HepG2 (cell line): Measurements from ENCODE around the gene CADPS. TPM values are rescaled to one million over a fixed set of nuclear protein-coding genes. Genes with fewer than 3 reads are reported as not detected.

Experiments
- ATAC-seq: fragments of 200-7000 bp; cut with Tn5 transposase; 3 replicates; pipeline ENCODE4 v1.9.1; 2020; ENCODE audit warnings: mild to moderate bottlenecking, moderate library complexity
- BruUV-seq: library from RNA; stranded (reverse); fragments of 400-500 nt; replicated peaks from 2 replicates; lab custom pipeline; 2021; lab: Mats Ljungman, UMichigan
- CTCF ChIA-PET: fragments of 300-600 bp; formaldehyde crosslinking; extraction: SDS; loops from one replicate; lab custom pipeline; 2021; ENCODE audit warnings: low total read pairs, inconsistent platforms, low intra/inter-chr PET ratio; lab: Yijun Ruan, JAX
- POLR2A ChIA-PET: fragments of 350-600 bp; sonication (Branson Sonifier 250); formaldehyde crosslinking; loops from one replicate; lab custom pipeline; 2020; ENCODE audit warnings: antibody characterized with exemption, inconsistent platforms; lab: Yijun Ruan, JAX
- DNase-seq: peaks from one replicate; pipeline ENCODE4 v3.0.0-alpha.2; 2015; ENCODE audit warnings: low spot score
- FAIRE-seq: peaks from 3 replicates; lab custom pipeline; 2011; peaks lifted over from hg19 to GRCh38; lab: Jason Lieb, UNC
- H2AFZ ChIP-seq: one replicate; pipeline ENCODE4 v1.6.1; 2011; ENCODE audit warnings: low read length, inconsistent platforms
- H3K27ac ChIP-seq: fragments of 300-600 bp; 3 replicates; pipeline ENCODE4 v1.8.0; 2011; ENCODE audit warnings: mixed run types, mild to moderate bottlenecking, mixed read lengths, low read length, inconsistent platforms; ENCODE audit not compliant: insufficient read depth; ENCODE audit errors: extremely low read length
- H3K27me3 ChIP-seq, 2 experiments: fragments of 200-600 bp in 1 of 2; 2 replicates in 1 of 2; 3 replicates in 1 of 2; pipeline versions ENCODE4 v1.6.0 to v1.8.0; 2011; ENCODE audit warnings: low read length in 2 of 2, mild to moderate bottlenecking in 2 of 2, moderate library complexity in 2 of 2, inconsistent platforms in 1 of 2; ENCODE audit not compliant: insufficient read depth in 2 of 2, control insufficient read depth in 1 of 2
- H3K36me3 ChIP-seq, 2 experiments: fragments of 200-600 bp in 1 of 2; replicated peaks in 1 of 2; 2 replicates in 1 of 2; 3 replicates in 1 of 2; pipeline versions ENCODE4 v1.5.1 to v1.8.0; 2011; ENCODE audit warnings: low read length in 2 of 2, inconsistent platforms in 1 of 2; ENCODE audit not compliant: insufficient read depth in 2 of 2, control insufficient read depth in 1 of 2
- H3K4me1 ChIP-seq: 2 replicates; pipeline ENCODE4 v1.5.1; 2012; ENCODE audit warnings: low read length, inconsistent platforms; ENCODE audit not compliant: insufficient read depth
- H3K4me2 ChIP-seq: 2 replicates; pipeline ENCODE4 v1.6.0; 2011; ENCODE audit warnings: low read depth, low read length, inconsistent platforms
- H3K4me3 ChIP-seq, 3 experiments: fragments of 200-600 bp in 1 of 3; sonication (generic), shearing (Covaris generic) in 1 of 3; replicated peaks in 1 of 3; 2 replicates each; pipeline ENCODE4 v1.5.1; 2011 to 2016; ENCODE audit warnings: low read length in 3 of 3, inconsistent platforms in 2 of 3, low read depth in 2 of 3, mild to moderate bottlenecking in 2 of 3, control low read depth in 1 of 3, mixed read lengths in 1 of 3; ENCODE audit not compliant: insufficient read depth in 1 of 3
- H3K79me2 ChIP-seq: one replicate; pipeline ENCODE4 v1.6.1; 2011; ENCODE audit warnings: low read length, inconsistent platforms; ENCODE audit not compliant: insufficient read depth
- H3K9ac ChIP-seq: 2 replicates; pipeline ENCODE4 v1.6.0; 2011; ENCODE audit warnings: mild to moderate bottlenecking, low read depth, low read length, inconsistent platforms; ENCODE audit not compliant: insufficient read depth
- H3K9me3 ChIP-seq: 2 replicates; pipeline ENCODE4 v1.5.1; 2012; ENCODE audit warnings: mild to moderate bottlenecking, low read length
- H4K20me1 ChIP-seq: 2 replicates; pipeline ENCODE4 v1.6.0; 2011; ENCODE audit warnings: inconsistent platforms, mild to moderate bottlenecking, low read length, moderate library complexity; ENCODE audit not compliant: insufficient read depth
- HMG20B ChIP-seq: conservative IDR thresholded peaks from 2 replicates; pipeline ENCODE4 v1.6.1; 2016; ENCODE audit warnings: missing genetic modification reagents, missing compliant biosample characterization
- MAFF ChIP-seq: IDR thresholded peaks from 2 replicates; pipeline ENCODE4 v1.6.1; 2011; ENCODE audit warnings: low read depth, low read length, improper control_type of control experiment
- MAFK ChIP-seq, 2 experiments: IDR thresholded peaks in 1 of 2; conservative IDR thresholded peaks in 1 of 2; 2 replicates each; pipeline ENCODE4 v1.6.1; 2011; ENCODE audit warnings: improper control_type of control experiment in 2 of 2, low read length in 2 of 2
- ZFP37 ChIP-seq: sonication (generic); formaldehyde crosslinking; IDR thresholded peaks from 2 replicates; pipeline ENCODE4 v1.4.0; 2020; ENCODE audit warnings: missing genetic modification reagents, borderline replicate concordance
- ZNF674 ChIP-seq: sonication (generic); formaldehyde crosslinking; IDR thresholded peaks from 2 replicates; pipeline ENCODE4 v1.5.0; 2020; ENCODE audit warnings: low read depth, mild to moderate bottlenecking, missing genetic modification reagents
- ZNF773 ChIP-seq: sonication (generic); formaldehyde crosslinking; IDR thresholded peaks from 2 replicates; pipeline ENCODE4 v1.4.0; 2020; ENCODE audit warnings: missing genetic modification reagents, borderline replicate concordance
- in situ Hi-C: cut with HindIII; loops from 2 replicates; pipeline ENCODE4 v1.10.0; 2017; ENCODE audit warnings: low pct_unique_long_range_greater_than_20kb; ENCODE audit not compliant: extremely low pct_ligation_motif_present
- intact Hi-C: fragments of 100-400 bp; cut with micrococcal nuclease; formaldehyde crosslinking; loops from one replicate; pipeline ENCODE4 v1.10.0; 2022; ENCODE audit not compliant: unreplicated experiment
- polyA plus RNA-seq, 8 experiments: library from polyadenylated mRNA; depleted of rRNA in 3 of 8; stranded (reverse) in 7 of 8; unstranded in 1 of 8; fragments of >200 nt; fragmentation: Illumina TruSeq in 4 of 8; extraction: Trizol in 4 of 8; gene quantifications; 2 replicates each; pipeline versions ENCODE4 v1.2.1 to v1.2.3, GENCODE V29; 2011 to 2016; ENCODE audit warnings: low read depth in 4 of 8, missing spikeins in 1 of 8, mixed read lengths in 1 of 8; ENCODE audit not compliant: insufficient read depth in 1 of 8
- total RNA-seq, 5 experiments: library from RNA; depleted of rRNA; stranded (reverse); fragments of >200 nt; fragmentation: Illumina TruSeq; extraction: Trizol; gene quantifications; 2 replicates each; pipeline ENCODE4 v1.2.3, GENCODE V29; 2016; ENCODE audit warnings: low read depth in 1 of 5
- TF ChIP-seq, protein P1 (sequence below): sonication (generic); formaldehyde crosslinking; IDR thresholded peaks from 2 replicates; pipeline ENCODE4 v1.5.1; 2020; ENCODE audit warnings: mild to moderate bottlenecking, missing genetic modification reagents, borderline replicate concordance
- TF ChIP-seq, protein P2 (sequence below): sonication (generic); formaldehyde crosslinking; IDR thresholded peaks from 2 replicates; pipeline ENCODE4 v1.4.0; 2020; ENCODE audit warnings: missing genetic modification reagents

Gene CADPS
- total and polyA plus RNA-seq, 2 of the 13 experiments (the other 11 are each of a cell fraction or from before 2014, with no cell fraction given): not detected

GRCh38 chr3:62631488-62631887 lies 243.7 kb downstream of the CADPS start (continued):
- TF ChIP-seq ZNF773 (CRISPR knock-in tag) (no peak), ZNF674 (CRISPR knock-in tag) (no peak), ZFP37 (CRISPR knock-in tag) (no peak)
- TF ChIP-seq, protein P1, sequence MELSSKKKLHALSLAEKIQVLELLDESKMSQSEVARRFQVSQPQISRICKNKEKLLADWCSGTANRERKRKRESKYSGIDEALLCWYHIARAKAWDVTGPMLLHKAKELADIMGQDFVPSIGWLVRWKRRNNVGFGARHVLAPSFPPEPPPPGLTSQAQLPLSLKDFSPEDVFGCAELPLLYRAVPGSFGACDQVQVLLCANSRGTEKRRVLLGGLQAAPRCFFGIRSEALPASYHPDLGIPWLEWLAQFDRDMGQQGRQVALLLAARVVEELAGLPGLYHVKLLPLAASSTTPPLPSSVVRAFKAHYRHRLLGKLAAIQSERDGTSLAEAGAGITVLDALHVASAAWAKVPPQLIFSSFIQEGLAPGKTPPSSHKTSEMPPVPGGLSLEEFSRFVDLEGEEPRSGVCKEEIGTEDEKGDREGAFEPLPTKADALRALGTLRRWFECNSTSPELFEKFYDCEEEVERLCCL (CRISPR knock-in tag): no peak
- TF ChIP-seq, protein P2, sequence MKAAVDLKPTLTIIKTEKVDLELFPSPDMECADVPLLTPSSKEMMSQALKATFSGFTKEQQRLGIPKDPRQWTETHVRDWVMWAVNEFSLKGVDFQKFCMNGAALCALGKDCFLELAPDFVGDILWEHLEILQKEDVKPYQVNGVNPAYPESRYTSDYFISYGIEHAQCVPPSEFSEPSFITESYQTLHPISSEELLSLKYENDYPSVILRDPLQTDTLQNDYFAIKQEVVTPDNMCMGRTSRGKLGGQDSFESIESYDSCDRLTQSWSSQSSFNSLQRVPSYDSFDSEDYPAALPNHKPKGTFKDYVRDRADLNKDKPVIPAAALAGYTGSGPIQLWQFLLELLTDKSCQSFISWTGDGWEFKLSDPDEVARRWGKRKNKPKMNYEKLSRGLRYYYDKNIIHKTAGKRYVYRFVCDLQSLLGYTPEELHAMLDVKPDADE (CRISPR knock-in tag): no peak
- TF ChIP-seq, all 625 proteins: peak for 0

DNA sequence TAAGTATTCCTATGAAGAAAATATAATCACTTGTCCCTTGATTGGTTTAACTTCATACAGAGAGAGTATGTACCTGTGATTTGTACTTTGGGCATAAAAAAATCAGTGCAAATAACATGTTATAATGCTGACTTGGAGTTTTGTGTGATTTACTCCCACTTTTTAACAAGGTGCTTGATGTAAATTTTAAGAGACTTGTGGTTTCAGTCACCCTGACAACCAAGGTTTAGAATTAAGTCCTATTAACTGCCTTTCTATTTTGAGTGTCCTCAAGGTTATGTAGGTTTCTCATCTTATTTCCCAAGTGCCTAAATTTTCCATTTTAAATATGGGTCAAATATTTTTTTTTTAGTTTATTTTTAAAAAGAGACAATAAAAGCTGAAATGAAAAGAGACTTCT lies 244.6 kb downstream of the CADPS start:
- ATAC-seq: no peak
- no peaks in the 10 kb centered on the region for H3K4me1 ChIP-seq
- BruUV-seq: no TSS peak
- H3K4me3 ChIP-seq: no peak overlapping the region
- in situ Hi-C loops: loop anchor here (25.0 kb wide), 1 partner anchor 1182 kb away; the partner anchor contains the start of gene C3orf49
- POLR2A ChIA-PET: no interaction called here
- CTCF ChIA-PET: no interaction called here
- H3K79me2 ChIP-seq: no peaks in the 10 kb centered on the region
- TF ChIP-seq HMG20B (no peak), MAFF (peak; percentile 49; the same call in 1 of the 2 replicates), MAFK (conservative IDR thresholded peaks at IDR 0.05 in 1 of 2, IDR thresholded peaks at IDR 0.05 in 1 of 2; ENCODE audit: low read length in 2 of 2) (peak; percentile 12 to 58; a peak in 2 of 4 replicates)
- TF ChIP-seq, all 625 proteins: peak for 2
- intact Hi-C loops: no loop called here
- FAIRE-seq: no peak
- no peak overlapping the region for H3K27ac ChIP-seq
- H3K9ac ChIP-seq: no peak overlapping the region
- H2AFZ ChIP-seq: no peak overlapping the region
- no peaks in the 10 kb centered on the region for H3K36me3 ChIP-seq
- no peaks in the 10 kb centered on the region for H3K27me3 ChIP-seq
- H3K9me3 ChIP-seq: no peaks in the 10 kb centered on the region
- H4K20me1 ChIP-seq: no peaks in the 10 kb centered on the region
- DNase-seq: no peak
- H3K4me2 ChIP-seq: no peak overlapping the region
